CD4-positive, alpha-beta T cell (primary cell): ENCODE data around the gene LPP. TPM values are rescaled to one million over a fixed set of nuclear protein-coding genes. Genes with fewer than 3 reads are reported as not detected.

Experiments used
- ATAC-seq: fragments of 200-7000 bp; cut with Tn5 transposase; one replicate; pipeline ENCODE4 v1.10.0; 2022; ENCODE audit warnings: mild to moderate bottlenecking; ENCODE audit not compliant: poor library complexity
- CTCF ChIA-PET: fragments of 350-600 bp; sonication (Branson Sonifier 250); formaldehyde crosslinking; loops from one replicate; lab custom pipeline; 2021; ENCODE audit warnings: antibody characterized with exemption, inconsistent platforms; lab: Charles Lee
- POLR2A ChIA-PET: fragments of 350-600 bp; sonication (Branson Sonifier 250); formaldehyde crosslinking; loops from one replicate; lab custom pipeline; 2021; ENCODE audit warnings: antibody characterized with exemption, inconsistent platforms; lab: Charles Lee
- DNase-seq, 14 experiments: peaks; one replicate each; pipeline ENCODE4 v3.0.0-alpha.2; 2013 to 2020; ENCODE audit warnings: mixed read lengths in 2 of 14
- H3K27ac ChIP-seq, 2 donors: one replicate each; pipeline versions ENCODE4 v1.5.1 to v1.7.0; 2013; ENCODE audit warnings: low read length in 2 of 2, low read depth in 1 of 2, mild to moderate bottlenecking in 1 of 2
- H3K27me3 ChIP-seq, 2 experiments: 1 replicate in 1 of 2; 2 replicates in 1 of 2; pipeline versions ENCODE4 v1.6.1 to v1.7.0; 2013; ENCODE audit warnings: low read length in 2 of 2, control low read depth in 1 of 2, mild to moderate bottlenecking in 1 of 2, moderate library complexity in 1 of 2; ENCODE audit not compliant: insufficient read depth in 2 of 2, control insufficient read depth in 1 of 2
- H3K36me3 ChIP-seq: one replicate; pipeline ENCODE4 v1.6.1; 2013; ENCODE audit warnings: low read length, control low read depth; ENCODE audit not compliant: insufficient read depth
- H3K4me1 ChIP-seq: one replicate; pipeline ENCODE4 v1.6.1; 2013; ENCODE audit warnings: low read length, control low read depth; ENCODE audit not compliant: insufficient read depth
- H3K4me3 ChIP-seq: one replicate; pipeline ENCODE4 v1.5.1; 2013; ENCODE audit warnings: mild to moderate bottlenecking, low read length, moderate library complexity
- H3K9me3 ChIP-seq, 2 experiments: 1 replicate in 1 of 2; 2 replicates in 1 of 2; pipeline versions ENCODE4 v1.6.1 to v1.7.0; 2013; ENCODE audit warnings: low read length in 2 of 2, mild to moderate bottlenecking in 2 of 2, control low read depth in 1 of 2, moderate library complexity in 1 of 2; ENCODE audit not compliant: control insufficient read depth in 1 of 2, insufficient read depth in 1 of 2
- H3K27ac Mint-ChIP-seq: one replicate; pipeline ENCODE4 v1.8.0; 2020; ENCODE audit warnings: mixed read lengths
- H3K27me3 Mint-ChIP-seq: one replicate; pipeline ENCODE4 v1.8.0; 2021; ENCODE audit warnings: mixed read lengths
- H3K36me3 Mint-ChIP-seq: one replicate; pipeline ENCODE4 v1.8.0; 2021; ENCODE audit warnings: low read depth, mixed read lengths
- H3K4me1 Mint-ChIP-seq: one replicate; pipeline ENCODE4 v1.8.0; 2021; ENCODE audit warnings: low read depth, mixed read lengths
- H3K4me3 Mint-ChIP-seq: one replicate; pipeline ENCODE4 v1.8.0; 2020; ENCODE audit warnings: mild to moderate bottlenecking, mixed read lengths
- H3K9me3 Mint-ChIP-seq: one replicate; pipeline ENCODE4 v1.8.0; 2020; ENCODE audit warnings: mixed read lengths
- CTCF ChIP-seq: fragments of 200-600 bp; IDR thresholded peaks from one replicate; pipeline ENCODE4 v1.8.0; 2022; ENCODE audit warnings: antibody characterized with exemption, mild to moderate bottlenecking
- intact Hi-C, 2 experiments: fragments of 100-400 bp; cut with DNase I in 1 of 2; cut with micrococcal nuclease in 1 of 2; formaldehyde crosslinking; loops; one replicate each; pipeline versions ENCODE4 v1.15.1 to v1.9.0; 2023 to 2025; cut with DNase I, micrococcal nuclease
- total RNA-seq, 174 experiments: library from RNA in 2 of 174; stranded (reverse) in 2 of 174; gene quantifications; one replicate each; pipeline ENCODE4 v1.2.3 and lab custom pipeline; 2021 to 2026

The LPP gene
- total RNA-seq, 2 experiments from 2014 or later = 45.6 to 45.9 TPM

- Mint-ChIP-seq H3K36me3 (peaks cover 27% of the 10 kb centered on the region), H3K27me3 (no peaks in the 10 kb centered on the region), H3K4me3 (no peak overlapping the region), H3K9me3 (no peaks in the 10 kb centered on the region), H3K4me1 (peaks cover 49% of the 10 kb centered on the region), H3K27ac (no peak overlapping the region)
- Histone ChIP-seq H3K9me3 (no peaks in the 10 kb centered on the region), H3K36me3 (peaks cover 3% of the 10 kb centered on the region), H3K4me3 (no peak overlapping the region), H3K4me1 (peaks cover 10% of the 10 kb centered on the region), H3K27ac (no peak overlapping the region), H3K27me3 (no peaks in the 10 kb centered on the region)
- CTCF ChIA-PET = interaction anchor here (1.3 kb wide), 1 partner anchor 448 kb away, joined by 3 read pairs; no protein-coding TSS in a partner anchor
- no peak for DNase-seq
- intact Hi-C loops = no loop called here
- TF ChIP-seq CTCF = no peak
- POLR2A ChIA-PET = interaction anchor here (1.3 kb wide), 1 partner anchor 18 kb away, joined by 3 read pairs; no protein-coding TSS in a partner anchor
- no peak for ATAC-seq
Measured at GRCh38 chr3:188188911-188189310, 35.0 kb downstream of the LPP start.

GRCh38 chr3:188191460-188191859, 37.5 kb downstream of the LPP start:
- Histone ChIP-seq H3K27me3 (no peaks in the 10 kb centered on the region), H3K27ac (no peak overlapping the region), H3K9me3 (no peaks in the 10 kb centered on the region), H3K36me3 (peaks cover 3% of the 10 kb centered on the region), H3K4me1 (peaks cover 6% of the 10 kb centered on the region), H3K4me3 (no peak overlapping the region)
- ChIA-PET POLR2A (no interaction called here), CTCF (no interaction called here)
- DNase-seq (no peak), ATAC-seq (no peak)
- TF ChIP-seq CTCF = no peak
- intact Hi-C loops = no loop called here
- peaks cover 32% of the 10 kb centered on the region for H3K36me3 Mint-ChIP-seq
- H3K9me3 Mint-ChIP-seq = no peaks in the 10 kb centered on the region
- no peak overlapping the region for H3K4me3 Mint-ChIP-seq
- no peaks in the 10 kb centered on the region for H3K27me3 Mint-ChIP-seq
- no peak overlapping the region for H3K27ac Mint-ChIP-seq
- H3K4me1 Mint-ChIP-seq = peaks cover 43% of the 10 kb centered on the region

- ChIA-PET POLR2A (no interaction called here), CTCF (no interaction called here)
- H3K4me1 ChIP-seq = peaks cover 8% of the 10 kb centered on the region
- ATAC-seq = no peak
- peaks cover 3% of the 10 kb centered on the region for H3K36me3 ChIP-seq
- Mint-ChIP-seq H3K9me3 (no peaks in the 10 kb centered on the region), H3K4me1 (peaks cover 43% of the 10 kb centered on the region), H3K4me3 (no peak overlapping the region), H3K27ac (no peak overlapping the region), H3K27me3 (no peaks in the 10 kb centered on the region), H3K36me3 (peaks cover 32% of the 10 kb centered on the region)
- no peak overlapping the region for H3K27ac ChIP-seq
- no peak for DNase-seq
- no peak overlapping the region for H3K4me3 ChIP-seq
- intact Hi-C loops = no loop called here
- no peak for TF ChIP-seq CTCF
- no peaks in the 10 kb centered on the region for H3K9me3 ChIP-seq
- no peaks in the 10 kb centered on the region for H3K27me3 ChIP-seq
Measured at GRCh38 chr3:188192034-188192433, 38.1 kb downstream of the LPP start.
